Keratinocyte (primary cell): ENCODE measurements around the gene CCDC69. TPM values are rescaled to one million over a fixed set of nuclear protein-coding genes. Genes with fewer than 3 reads are reported as not detected.
A peak's percentile ranks its signal among the peaks of the same experiment; 100 is the strongest.

Experiments
- DNase-seq: peaks from one replicate; pipeline ENCODE4 v3.0.0-alpha.2; 2011; ENCODE audit warnings: low read depth, missing footprints, low spot score
- FAIRE-seq: peaks from 2 replicates; lab custom pipeline; 2011; peaks lifted over from hg19 to GRCh38; lab: Jason Lieb, UNC
- H2AFZ ChIP-seq: 2 replicates; pipeline ENCODE4 v1.6.0; 2012; ENCODE audit warnings: low read length, control low read depth, inconsistent platforms; ENCODE audit not compliant: control insufficient read depth
- H3K27ac ChIP-seq: 2 replicates; pipeline ENCODE4 v1.5.1; 2011; ENCODE audit warnings: low read length; ENCODE audit not compliant: control insufficient read depth, insufficient read depth
- H3K27me3 ChIP-seq: 3 replicates; pipeline ENCODE4 v1.6.0; 2011; ENCODE audit warnings: low read length; ENCODE audit not compliant: control insufficient read depth, insufficient read depth; ENCODE audit errors: extremely low read depth
- H3K36me3 ChIP-seq, 2 experiments: 2 replicates in 1 of 2; 3 replicates in 1 of 2; pipeline ENCODE4 v1.5.1; 2011; ENCODE audit warnings: low read length in 2 of 2, mild to moderate bottlenecking in 1 of 2; ENCODE audit not compliant: control insufficient read depth in 2 of 2, insufficient read depth in 2 of 2; ENCODE audit errors: extremely low read depth in 1 of 2
- H3K4me1 ChIP-seq: 3 replicates; pipeline ENCODE4 v1.5.1; 2011; ENCODE audit warnings: low read length; ENCODE audit not compliant: control insufficient read depth, insufficient read depth; ENCODE audit errors: extremely low read depth
- H3K4me2 ChIP-seq: 3 replicates; pipeline ENCODE4 v1.6.0; 2011; ENCODE audit warnings: low read depth, low read length; ENCODE audit not compliant: control insufficient read depth, insufficient read depth; ENCODE audit errors: extremely low read depth
- H3K4me3 ChIP-seq, 3 experiments: fragments of 200-600 bp in 1 of 3; sonication (generic) in 1 of 3; 2 replicates in 2 of 3; 3 replicates in 1 of 3; pipeline ENCODE4 v1.5.1; 2011 to 2016; ENCODE audit warnings: low read length in 3 of 3, mild to moderate bottlenecking in 3 of 3, control low read depth in 2 of 3, inconsistent platforms in 1 of 3, low read depth in 1 of 3, mixed read lengths in 1 of 3, mixed run types in 1 of 3, moderate library complexity in 1 of 3; ENCODE audit not compliant: control insufficient read depth in 2 of 3, insufficient read depth in 2 of 3; ENCODE audit errors: extremely low read depth in 1 of 3
- H3K79me2 ChIP-seq: 2 replicates; pipeline ENCODE4 v1.6.0; 2012; ENCODE audit warnings: low read length; ENCODE audit not compliant: control insufficient read depth, insufficient read depth
- H3K9ac ChIP-seq: 3 replicates; pipeline ENCODE4 v1.6.0; 2011; ENCODE audit warnings: low read length; ENCODE audit not compliant: control insufficient read depth, insufficient read depth; ENCODE audit errors: extremely low read depth
- H3K9me1 ChIP-seq: 3 replicates; pipeline ENCODE4 v1.6.0; 2011; ENCODE audit warnings: low read length; ENCODE audit not compliant: control insufficient read depth, insufficient read depth; ENCODE audit errors: extremely low read depth
- H3K9me3 ChIP-seq: 2 replicates; pipeline ENCODE4 v1.5.1; 2012; ENCODE audit warnings: low read depth, low read length; ENCODE audit not compliant: control insufficient read depth
- H4K20me1 ChIP-seq: 3 replicates; pipeline ENCODE4 v1.6.0; 2011; ENCODE audit warnings: low read length; ENCODE audit not compliant: control insufficient read depth, insufficient read depth; ENCODE audit errors: extremely low read depth
- CTCF ChIP-seq, 3 experiments: IDR thresholded peaks in 1 of 3; conservative IDR thresholded peaks in 1 of 3; optimal IDR thresholded peaks in 1 of 3; 2 replicates in 2 of 3; 3 replicates in 1 of 3; pipeline versions ENCODE3 to v1.5.1; 2011; ENCODE audit warnings: low read length in 3 of 3, mild to moderate bottlenecking in 3 of 3, moderate library complexity in 2 of 3, control low read depth in 1 of 3, inconsistent platforms in 1 of 3; ENCODE audit not compliant: insufficient read depth in 2 of 3; ENCODE audit errors: extremely low read depth in 1 of 3
- EZH2 ChIP-seq: IDR thresholded peaks from one replicate; pipeline ENCODE4 v1.6.1; 2012; ENCODE audit warnings: inconsistent platforms, mild to moderate bottlenecking, low read length, moderate library complexity
- dilution Hi-C: fragments of 300-500 bp; cut with MboI; formaldehyde crosslinking; loops from one replicate; pipeline ENCODE4 v1.7.0; 2020; ENCODE audit warnings: low sequenced_read_pairs; ENCODE audit not compliant: extremely low pct_ligation_motif_present
- polyA plus RNA-seq, 5 experiments: library from polyadenylated mRNA; depleted of rRNA in 3 of 5; stranded (reverse) in 3 of 5; stranded (forward) in 1 of 5; unstranded in 1 of 5; fragments of >200 nt; gene quantifications; 1 replicate in 1 of 5; 2 replicates in 3 of 5; 3 replicates in 1 of 5; pipeline versions ENCODE4 v1.2.1 to v1.2.3, GENCODE V29; 2011 to 2012; ENCODE audit warnings: missing spikeins in 2 of 5, low read depth in 1 of 5, low replicate concordance in 1 of 5

The CCDC69 gene
- polyA plus RNA-seq, 1 donor (not counting 4 experiments of a cell fraction or from before 2014, with no cell fraction given) = 4.1 TPM

GRCh38 chr5:151204051-151204450, 19.8 kb downstream of the CCDC69 start:
- peaks cover 9% of the 10 kb centered on the region for H3K4me1 ChIP-seq
- H4K20me1 ChIP-seq = no peaks in the 10 kb centered on the region
- DNase-seq = no peak
- dilution Hi-C loops = no loop called here
- no peaks in the 10 kb centered on the region for H3K9me1 ChIP-seq
- H3K36me3 ChIP-seq = no peaks in the 10 kb centered on the region
- no peak overlapping the region for H3K27ac ChIP-seq
- no peaks in the 10 kb centered on the region for H3K27me3 ChIP-seq
- H3K79me2 ChIP-seq = no peaks in the 10 kb centered on the region
- no peaks in the 10 kb centered on the region for H3K9me3 ChIP-seq
- no peak overlapping the region for H2AFZ ChIP-seq
- TF ChIP-seq CTCF (optimal IDR thresholded peaks at IDR 0.05 in 1 of 3, IDR thresholded peaks at IDR 0.05 in 1 of 3, conservative IDR thresholded peaks at IDR 0.05 in 1 of 3; ENCODE audit: extremely low read depth in 1 of 3, insufficient read depth in 2 of 3, low read length in 3 of 3) = no peak
- TF ChIP-seq EZH2 = no peak
- H3K4me3 ChIP-seq = no peak overlapping the region
- FAIRE-seq = no peak
- H3K4me2 ChIP-seq = no peak overlapping the region
- H3K9ac ChIP-seq = no peak overlapping the region

- FAIRE-seq (peak; percentile 91), DNase-seq (peak; percentile 75)
- Histone ChIP-seq H3K27ac (peak overlapping the region; percentile 55), H3K4me1 (peaks cover 9% of the 10 kb centered on the region), H3K36me3 (no peaks in the 10 kb centered on the region), H3K9me3 (no peaks in the 10 kb centered on the region), H3K9me1 (no peaks in the 10 kb centered on the region), H4K20me1 (no peaks in the 10 kb centered on the region), H3K4me2 (peak overlapping the region; percentile 24), H3K4me3 (no peak overlapping the region), H2AFZ (peak overlapping the region; percentile 80), H3K27me3 (no peaks in the 10 kb centered on the region), H3K9ac (no peak overlapping the region), H3K79me2 (no peaks in the 10 kb centered on the region)
- dilution Hi-C loops = no loop called here
- no peak for TF ChIP-seq EZH2
Measured at GRCh38 chr5:151202381-151203139, 21.3 kb downstream of the CCDC69 start.
